K562 (cell line): ENCODE data around the gene IL1F10. TPM values are rescaled to one million over a fixed set of nuclear protein-coding genes. Genes with fewer than 3 reads are reported as not detected.

Experiments used
- ATAC-seq: fragments of 200-7000 bp; cut with Tn5 transposase; 3 replicates; pipeline ENCODE4 v1.9.1; 2020; ENCODE audit warnings: moderate library complexity
- BruUV-seq: library from RNA; stranded (reverse); fragments of 400-500 nt; replicated peaks from 2 replicates; lab custom pipeline; 2021; lab: Mats Ljungman, UMichigan
- CTCF ChIA-PET: fragments of 300-600 bp; formaldehyde crosslinking; extraction: SDS; loops from one replicate; lab custom pipeline; 2021; ENCODE audit warnings: low intra/inter-chr PET ratio; lab: Yijun Ruan, JAX
- POLR2A ChIA-PET: fragments of 300-600, 350-650 bp; sonication (Branson Sonifier 250); formaldehyde crosslinking; extraction: SDS; loops from one replicate; lab custom pipeline; 2021; ENCODE audit warnings: antibody characterized with exemption, inconsistent platforms; lab: Yijun Ruan, JAX
- DNase-seq, 4 experiments: peaks; one replicate each; pipeline versions ENCODE4 v3.0.0 to v3.0.0-alpha.2; 2011 to 2018; ENCODE audit warnings: low spot score in 3 of 4, mixed read lengths in 3 of 4; ENCODE audit errors: extremely low read depth in 1 of 4
- FAIRE-seq: peaks from 2 replicates; lab custom pipeline; 2011; peaks lifted over from hg19 to GRCh38; lab: Jason Lieb, UNC
- H2AFZ ChIP-seq: 2 replicates; pipeline ENCODE4 v1.6.0; 2011; ENCODE audit warnings: low read depth, low read length, control low read depth, inconsistent platforms
- H3K27ac ChIP-seq: fragments of 200-600 bp; 3 replicates; pipeline ENCODE4 v1.8.0; 2011; ENCODE audit warnings: low read depth, mild to moderate bottlenecking, control low read depth, inconsistent platforms, low read length, moderate library complexity, mixed read lengths; ENCODE audit errors: extremely low read depth
- H3K27me3 ChIP-seq, 2 experiments: fragments of 300-600 bp in 1 of 2; 2 replicates in 1 of 2; 3 replicates in 1 of 2; pipeline versions ENCODE4 v1.6.0 to v1.8.0; 2011; ENCODE audit warnings: inconsistent platforms in 2 of 2, low read length in 2 of 2, mild to moderate bottlenecking in 1 of 2, mixed read lengths in 1 of 2, moderate library complexity in 1 of 2; ENCODE audit not compliant: control insufficient read depth in 2 of 2, insufficient read depth in 2 of 2
- H3K36me3 ChIP-seq: fragments of 300-600 bp; 3 replicates; pipeline ENCODE4 v1.8.0; 2011; ENCODE audit warnings: mild to moderate bottlenecking, low read length, inconsistent platforms; ENCODE audit not compliant: control insufficient read depth, insufficient read depth
- H3K4me1 ChIP-seq, 2 experiments: fragments of 200-600 bp in 1 of 2; replicated peaks in 1 of 2; 2 replicates in 1 of 2; 3 replicates in 1 of 2; pipeline versions ENCODE4 v1.5.1 to v1.8.0; 2011; ENCODE audit warnings: inconsistent platforms in 2 of 2, low read length in 2 of 2, mild to moderate bottlenecking in 1 of 2, mixed read lengths in 1 of 2, moderate library complexity in 1 of 2; ENCODE audit not compliant: control insufficient read depth in 2 of 2, insufficient read depth in 2 of 2
- H3K4me2 ChIP-seq: 2 replicates; pipeline ENCODE4 v1.6.1; 2011; ENCODE audit warnings: low read length, control low read depth, inconsistent platforms, mixed read lengths; ENCODE audit not compliant: insufficient read depth
- H3K4me3 ChIP-seq: fragments of 200-600 bp; sonication (generic), shearing (Covaris generic); 2 replicates; pipeline ENCODE4 v1.5.1; 2016; ENCODE audit warnings: control low read depth, inconsistent platforms
- H3K79me2 ChIP-seq: fragments of 200-600 bp; 3 replicates; pipeline ENCODE4 v1.8.0; 2011; ENCODE audit warnings: low read length, inconsistent platforms; ENCODE audit not compliant: control insufficient read depth, insufficient read depth
- H3K9ac ChIP-seq, 2 experiments: 2 replicates each; pipeline versions ENCODE4 v1.6.0 to v1.6.1; 2011; ENCODE audit warnings: low read depth in 2 of 2, low read length in 2 of 2, control low read depth in 1 of 2, inconsistent platforms in 1 of 2, mild to moderate bottlenecking in 1 of 2, mixed read lengths in 1 of 2; ENCODE audit not compliant: insufficient read depth in 1 of 2
- H3K9me1 ChIP-seq: one replicate; pipeline ENCODE4 v1.6.0; 2011; ENCODE audit warnings: inconsistent platforms, mild to moderate bottlenecking, low read length, moderate library complexity; ENCODE audit not compliant: control insufficient read depth, insufficient read depth
- H3K9me3 ChIP-seq: replicated peaks from 2 replicates; pipeline ENCODE4 v1.5.1; 2011; ENCODE audit warnings: low read depth, low read length, inconsistent platforms; ENCODE audit not compliant: control insufficient read depth, insufficient read depth
- H4K20me1 ChIP-seq: replicated peaks from 2 replicates; pipeline ENCODE4 v1.6.1; 2011; ENCODE audit warnings: low read length, inconsistent platforms, mixed read lengths; ENCODE audit not compliant: control insufficient read depth, insufficient read depth
- ETV1 ChIP-seq: fragments of 450-650 bp; conservative IDR thresholded peaks from 2 replicates; pipeline ENCODE4 v1.6.1; 2016; ENCODE audit warnings: missing genetic modification characterization, control low read depth, low read depth, missing compliant biosample characterization
- GABPA ChIP-seq: fragments of 200-800 bp; sonication (Bioruptor generic); conservative IDR thresholded peaks from 2 replicates; pipeline ENCODE4 v1.6.1; 2016; ENCODE audit warnings: low read depth, missing genetic modification characterization, missing compliant biosample characterization
- SREBF1 ChIP-seq: fragments of 150-350 bp; IDR thresholded peaks from 2 replicates; pipeline ENCODE4 v1.6.1; 2014; ENCODE audit warnings: antibody characterized with exemption, low read depth, low read length, borderline replicate concordance
- SRF ChIP-seq, 2 experiments: fragments of 250-450, 450-650 bp in 1 of 2; sonication (Bioruptor Pico) in 1 of 2; sonication (generic) in 1 of 2; formaldehyde crosslinking; IDR thresholded peaks; 2 replicates each; pipeline versions ENCODE4 v1.5.0 to v1.5.1; 2020 to 2022; ENCODE audit warnings: mild to moderate bottlenecking in 1 of 2, missing genetic modification reagents in 1 of 2
- WGBS: fragments of 100-300 bp; shearing (Covaris generic); methylation state at CpG from one replicate; pipeline ENCODE4 v1.1.6; 2016; ENCODE audit warnings: low coverage, mixed read lengths; ENCODE audit not compliant: insufficient coverage; ENCODE audit errors: missing lambda C conversion rate; 5-methylcytosine and 5-hydroxymethylcytosine counted together
- in situ Hi-C: fragments of 300-500 bp; cut with MboI; formaldehyde crosslinking; loops from 4 replicates; pipeline ENCODE4 v1.15.0; 2018; ENCODE audit warnings: inconsistent platforms, mixed read lengths
- intact Hi-C: fragments of 100-400 bp; cut with micrococcal nuclease; formaldehyde crosslinking; loops from 2 replicates; pipeline ENCODE4 v1.14.2; 2022
- polyA plus RNA-seq, 8 experiments: library from polyadenylated mRNA; depleted of rRNA in 4 of 8; stranded (reverse) in 5 of 8; unstranded in 3 of 8; fragments of >200 nt; fragmentation: Nextera tagmentation in 2 of 8; fragmentation: Illumina TruSeq in 1 of 8; extraction: Ambion mirVana in 2 of 8; extraction: Trizol in 1 of 8; gene quantifications; 2 replicates each; pipeline versions ENCODE4 v1.2.1 to v1.2.3, GENCODE V29; 2011 to 2014; ENCODE audit warnings: inconsistent platforms in 1 of 8, missing spikeins in 1 of 8
- total RNA-seq, 7 experiments: library from RNA; depleted of rRNA in 6 of 7; stranded (reverse); fragments of >200 nt in 6 of 7; fragmentation: Illumina TruSeq in 2 of 7; extraction: Trizol in 2 of 7; gene quantifications; 2 replicates each; pipeline versions ENCODE4 v1.2.1 to v1.2.3, GENCODE V29; 2011 to 2021; ENCODE audit warnings: low replicate concordance in 1 of 7
- TF ChIP-seq, protein P1 (sequence below), 3 experiments: IDR thresholded peaks in 2 of 3; conservative IDR thresholded peaks in 1 of 3; 2 replicates each; pipeline ENCODE4 v1.5.1; 2011 to 2012; ENCODE audit warnings: low read length in 3 of 3, mild to moderate bottlenecking in 3 of 3, control low read depth in 2 of 3, improper control_type of control experiment in 1 of 3, inconsistent platforms in 1 of 3, low read depth in 1 of 3, mixed read lengths in 1 of 3, moderate library complexity in 1 of 3; ENCODE audit not compliant: insufficient read depth in 2 of 3
- TF ChIP-seq, protein P2 (sequence below), 2 experiments: fragments of 450-650 bp in 1 of 2; sonication (generic) in 1 of 2; formaldehyde crosslinking in 1 of 2; IDR thresholded peaks; 2 replicates each; pipeline versions ENCODE4 v1.7.1 to v1.9.0; 2016 to 2022; ENCODE audit warnings: inconsistent platforms in 1 of 2, mild to moderate bottlenecking in 1 of 2, missing genetic modification reagents in 1 of 2

The IL1F10 gene
- total and polyA plus RNA-seq, 9 of the 15 experiments (the other 6 are each of a cell fraction or from before 2014, with no cell fraction given) = not detected

DNA sequence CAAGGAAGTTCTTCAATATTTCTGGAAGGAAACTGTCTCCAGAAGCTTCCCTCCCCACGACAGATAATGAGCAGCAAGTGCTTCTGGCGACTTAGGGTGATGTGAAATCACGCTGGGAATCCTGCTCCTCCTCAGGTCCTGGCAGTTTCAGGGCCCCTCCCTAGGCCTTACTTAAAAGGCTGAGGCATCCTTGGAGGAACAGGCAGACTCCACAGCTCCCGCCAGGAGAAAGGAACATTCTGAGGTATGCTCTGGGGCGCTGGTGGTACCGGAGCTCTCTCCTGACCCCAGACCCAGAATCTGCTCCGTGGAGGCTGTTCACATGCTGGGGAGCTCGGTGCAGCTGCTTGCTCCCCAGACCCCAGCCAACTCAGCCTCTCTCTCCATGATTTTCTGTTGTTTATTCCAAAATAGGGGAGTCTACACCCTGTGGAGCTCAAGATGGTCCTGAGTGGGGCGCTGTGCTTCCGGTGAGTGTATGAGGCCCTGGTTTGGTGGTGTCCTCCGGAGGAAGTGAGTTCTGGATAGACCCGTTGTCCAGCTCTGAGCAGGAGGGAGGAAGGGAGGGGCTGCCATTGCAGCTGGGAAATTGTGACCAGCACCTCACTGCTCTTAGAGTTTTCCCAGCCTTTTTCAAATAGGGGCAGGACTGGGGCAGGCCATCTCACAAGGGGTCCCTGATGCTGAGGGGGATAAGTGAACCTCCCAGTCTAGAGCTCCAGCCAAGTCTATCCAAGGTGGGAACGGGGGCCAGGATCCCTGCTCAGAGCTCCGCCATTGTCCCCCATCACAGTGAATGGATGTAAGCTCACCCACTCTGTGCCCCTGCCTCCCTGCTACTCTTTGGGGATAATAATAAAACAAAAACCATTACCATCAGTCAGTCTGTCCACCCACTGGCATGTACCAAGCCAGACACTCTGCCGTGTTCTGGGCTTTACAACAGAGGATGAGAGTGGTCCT, 8.5 kb upstream of the IL1F10 start, which contains the start of gene IL36RN:
IL36RN (plus strand) TSS at position 201 of the 963 bp plus-strand sequence; CDS start at position 442, 241 bp downstream.
- 2% methylated on average over 15 of the region's 15 CpGs for WGBS
- Histone ChIP-seq H3K27me3 (peaks cover 0 to 17% of the 10 kb centered on the region in 2 experiments; a peak in 3 of 5 replicates), H3K4me2 (peak within 1 kb of the TSS; percentile 3; the same call in 1 of the 2 replicates), H3K9me3 (no peaks in the 10 kb centered on the region), H3K79me2 (no peaks in the 10 kb centered on the region), H3K9ac (no peak within 1 kb of the TSS), H3K9me1 (no peaks in the 10 kb centered on the region), H2AFZ (peak within 1 kb of the TSS; percentile 28; the same call in 1 of the 2 replicates), H3K4me3 (no peak within 1 kb of the TSS), H3K36me3 (no peaks in the 10 kb centered on the region), H4K20me1 (no peaks in the 10 kb centered on the region), H3K4me1 (no peaks in the 10 kb centered on the region)
- ChIA-PET CTCF (no interaction called here), POLR2A (interaction anchor here (0.5 to 1.9 kb wide), 8 partner anchors 9 to 1141 kb away, joined by 3 to 6 read pairs (median 4); partner anchors contain the start of gene IL1F10)
- ATAC-seq = peak; percentile 86
- peak in 1 of 4 experiments; percentile 14 for DNase-seq
- BruUV-seq = no TSS peak
- intact Hi-C loops = no loop called here
- FAIRE-seq = no peak
- TF ChIP-seq SRF (CRISPR knock-in tag; IDR thresholded peaks at IDR 0.05) (0 out of 4 replicates have a peak, but pooled peaks of 1 of the 2 experiments have one; percentile 36), SREBF1 (no peak), GABPA (tag) (peak; percentile 55), ETV1 (tag) (peak; percentile 32; the same call in 1 of the 2 replicates)
- TF ChIP-seq, protein P1, sequence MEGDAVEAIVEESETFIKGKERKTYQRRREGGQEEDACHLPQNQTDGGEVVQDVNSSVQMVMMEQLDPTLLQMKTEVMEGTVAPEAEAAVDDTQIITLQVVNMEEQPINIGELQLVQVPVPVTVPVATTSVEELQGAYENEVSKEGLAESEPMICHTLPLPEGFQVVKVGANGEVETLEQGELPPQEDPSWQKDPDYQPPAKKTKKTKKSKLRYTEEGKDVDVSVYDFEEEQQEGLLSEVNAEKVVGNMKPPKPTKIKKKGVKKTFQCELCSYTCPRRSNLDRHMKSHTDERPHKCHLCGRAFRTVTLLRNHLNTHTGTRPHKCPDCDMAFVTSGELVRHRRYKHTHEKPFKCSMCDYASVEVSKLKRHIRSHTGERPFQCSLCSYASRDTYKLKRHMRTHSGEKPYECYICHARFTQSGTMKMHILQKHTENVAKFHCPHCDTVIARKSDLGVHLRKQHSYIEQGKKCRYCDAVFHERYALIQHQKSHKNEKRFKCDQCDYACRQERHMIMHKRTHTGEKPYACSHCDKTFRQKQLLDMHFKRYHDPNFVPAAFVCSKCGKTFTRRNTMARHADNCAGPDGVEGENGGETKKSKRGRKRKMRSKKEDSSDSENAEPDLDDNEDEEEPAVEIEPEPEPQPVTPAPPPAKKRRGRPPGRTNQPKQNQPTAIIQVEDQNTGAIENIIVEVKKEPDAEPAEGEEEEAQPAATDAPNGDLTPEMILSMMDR (IDR thresholded peaks at IDR 0.05 in 2 of 3, conservative IDR thresholded peaks at IDR 0.05 in 1 of 3; ENCODE audit: insufficient read depth in 2 of 3, low read depth in 1 of 3, low read length in 3 of 3) = peak in 2 of 3 experiments; percentile 12 to 16; a peak in 1 of 6 replicates
- TF ChIP-seq, protein P2, sequence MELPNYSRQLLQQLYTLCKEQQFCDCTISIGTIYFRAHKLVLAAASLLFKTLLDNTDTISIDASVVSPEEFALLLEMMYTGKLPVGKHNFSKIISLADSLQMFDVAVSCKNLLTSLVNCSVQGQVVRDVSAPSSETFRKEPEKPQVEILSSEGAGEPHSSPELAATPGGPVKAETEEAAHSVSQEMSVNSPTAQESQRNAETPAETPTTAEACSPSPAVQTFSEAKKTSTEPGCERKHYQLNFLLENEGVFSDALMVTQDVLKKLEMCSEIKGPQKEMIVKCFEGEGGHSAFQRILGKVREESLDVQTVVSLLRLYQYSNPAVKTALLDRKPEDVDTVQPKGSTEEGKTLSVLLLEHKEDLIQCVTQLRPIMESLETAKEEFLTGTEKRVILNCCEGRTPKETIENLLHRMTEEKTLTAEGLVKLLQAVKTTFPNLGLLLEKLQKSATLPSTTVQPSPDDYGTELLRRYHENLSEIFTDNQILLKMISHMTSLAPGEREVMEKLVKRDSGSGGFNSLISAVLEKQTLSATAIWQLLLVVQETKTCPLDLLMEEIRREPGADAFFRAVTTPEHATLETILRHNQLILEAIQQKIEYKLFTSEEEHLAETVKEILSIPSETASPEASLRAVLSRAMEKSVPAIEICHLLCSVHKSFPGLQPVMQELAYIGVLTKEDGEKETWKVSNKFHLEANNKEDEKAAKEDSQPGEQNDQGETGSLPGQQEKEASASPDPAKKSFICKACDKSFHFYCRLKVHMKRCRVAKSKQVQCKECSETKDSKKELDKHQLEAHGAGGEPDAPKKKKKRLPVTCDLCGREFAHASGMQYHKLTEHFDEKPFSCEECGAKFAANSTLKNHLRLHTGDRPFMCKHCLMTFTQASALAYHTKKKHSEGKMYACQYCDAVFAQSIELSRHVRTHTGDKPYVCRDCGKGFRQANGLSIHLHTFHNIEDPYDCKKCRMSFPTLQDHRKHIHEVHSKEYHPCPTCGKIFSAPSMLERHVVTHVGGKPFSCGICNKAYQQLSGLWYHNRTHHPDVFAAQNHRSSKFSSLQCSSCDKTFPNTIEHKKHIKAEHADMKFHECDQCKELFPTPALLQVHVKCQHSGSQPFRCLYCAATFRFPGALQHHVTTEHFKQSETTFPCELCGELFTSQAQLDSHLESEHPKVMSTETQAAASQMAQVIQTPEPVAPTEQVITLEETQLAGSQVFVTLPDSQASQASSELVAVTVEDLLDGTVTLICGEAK (IDR thresholded peaks at IDR 0.05) = 0 out of 2 replicates have a peak, but pooled peaks have one; percentile 32
- TF ChIP-seq, protein P2 (CRISPR knock-in tag; IDR thresholded peaks at IDR 0.05) = no peak
- TF ChIP-seq, all 486 proteins: peak for 5
- H3K27ac ChIP-seq = no peak within 1 kb of the TSS
- in situ Hi-C loops = no loop called here
